WTC11 (cell line): ENCODE data around the gene PNMA8C. TPM values are rescaled to one million over a fixed set of nuclear protein-coding genes. Genes with fewer than 3 reads are reported as not detected.

Experiments used
- ATAC-seq: fragments of 200-7000 bp; cut with Tn5 transposase; 2 replicates; pipeline ENCODE4 v1.10.0; 2021; ENCODE audit warnings: mild to moderate bottlenecking, moderate library complexity
- CTCF ChIA-PET: fragments of 300-600 bp; sonication (Branson Sonifier 250); formaldehyde crosslinking; loops from one replicate; lab custom pipeline; 2021; ENCODE audit warnings: antibody characterized with exemption; lab: Charles Lee
- POLR2A ChIA-PET: fragments of 350-600 bp; sonication (Branson Sonifier 250); formaldehyde crosslinking; loops from one replicate; lab custom pipeline; 2021; ENCODE audit warnings: antibody characterized with exemption; lab: Charles Lee
- DNase-seq: peaks from one replicate; pipeline ENCODE4 v3.0.0; 2021; ENCODE audit warnings: low spot score
- H3K27ac Mint-ChIP-seq: 2 replicates; pipeline ENCODE4 v1.8.0; 2021; ENCODE audit warnings: mixed read lengths
- H3K27me3 Mint-ChIP-seq: 2 replicates; pipeline ENCODE4 v1.8.0; 2021; ENCODE audit warnings: low read depth, mild to moderate bottlenecking, moderate library complexity, mixed read lengths
- H3K36me3 Mint-ChIP-seq: 2 replicates; pipeline ENCODE4 v1.8.0; 2021; ENCODE audit warnings: mixed read lengths
- H3K4me1 Mint-ChIP-seq: 2 replicates; pipeline ENCODE4 v1.8.0; 2022; ENCODE audit warnings: mixed read lengths
- H3K4me3 Mint-ChIP-seq: 2 replicates; pipeline ENCODE4 v1.8.0; 2021; ENCODE audit warnings: mild to moderate bottlenecking, moderate library complexity, mixed read lengths
- H3K9me3 Mint-ChIP-seq: 2 replicates; pipeline ENCODE4 v1.8.0; 2021; ENCODE audit warnings: mixed read lengths
- CREB1 ChIP-seq: sonication (generic); formaldehyde crosslinking; IDR thresholded peaks from 2 replicates; pipeline ENCODE4 v1.8.0; 2023; ENCODE audit warnings: mild to moderate bottlenecking, missing genetic modification reagents
- NFYB ChIP-seq: sonication (generic); formaldehyde crosslinking; conservative IDR thresholded peaks from 2 replicates; pipeline ENCODE4 v1.8.0; 2022; ENCODE audit warnings: low read depth, missing genetic modification reagents
- NR3C1 ChIP-seq: sonication (generic); formaldehyde crosslinking; conservative IDR thresholded peaks from 2 replicates; pipeline ENCODE4 v1.8.1; 2023; ENCODE audit warnings: low read depth, mild to moderate bottlenecking, missing genetic modification reagents
- PRRX2 ChIP-seq: fragments of 250-450 bp; sonication (Bioruptor Pico); IDR thresholded peaks from 2 replicates; pipeline ENCODE4 v1.8.0; 2021; ENCODE audit warnings: mild to moderate bottlenecking
- SP1 ChIP-seq: sonication (generic); formaldehyde crosslinking; conservative IDR thresholded peaks from 2 replicates; pipeline ENCODE4 v1.8.1; 2022; ENCODE audit warnings: missing genetic modification reagents
- ZNF317 ChIP-seq: sonication (generic); formaldehyde crosslinking; IDR thresholded peaks from 2 replicates; pipeline ENCODE4 v1.8.1; 2023; ENCODE audit warnings: low read depth, mild to moderate bottlenecking, moderate library complexity, missing genetic modification reagents, borderline replicate concordance
- total RNA-seq: library from RNA; stranded (reverse); gene quantifications from 3 replicates; pipeline ENCODE4 v1.2.3, GENCODE V29; 2021
- TF ChIP-seq, protein P1 (sequence below): sonication (generic); formaldehyde crosslinking; IDR thresholded peaks from 2 replicates; pipeline ENCODE4 v1.8.1; 2023; ENCODE audit warnings: mild to moderate bottlenecking, moderate library complexity, missing genetic modification reagents
- TF ChIP-seq, protein P2 (sequence below): fragments of 250-450 bp; sonication (Bioruptor Pico); conservative IDR thresholded peaks from 2 replicates; pipeline ENCODE4 v1.9.0; 2021; ENCODE audit warnings: mild to moderate bottlenecking
- TF ChIP-seq, protein P3 (sequence below): sonication (generic); formaldehyde crosslinking; IDR thresholded peaks from 2 replicates; pipeline ENCODE4 v1.8.1; 2022; ENCODE audit warnings: mild to moderate bottlenecking, moderate library complexity, missing genetic modification reagents
- TF ChIP-seq, protein P4 (sequence below): sonication (generic); formaldehyde crosslinking; IDR thresholded peaks from 2 replicates; pipeline ENCODE4 v1.8.1; 2022; ENCODE audit warnings: low read depth, missing genetic modification reagents, borderline replicate concordance
- TF ChIP-seq, protein P5 (sequence below): sonication (generic); formaldehyde crosslinking; IDR thresholded peaks from 2 replicates; pipeline ENCODE4 v1.8.0; 2022; ENCODE audit warnings: mild to moderate bottlenecking, missing genetic modification reagents
- TF ChIP-seq, protein P6 (sequence below): sonication (generic); formaldehyde crosslinking; conservative IDR thresholded peaks from 2 replicates; pipeline ENCODE4 v1.8.1; 2023; ENCODE audit warnings: mild to moderate bottlenecking, low read depth, missing genetic modification reagents, moderate library complexity
- TF ChIP-seq, protein P7 (sequence below): sonication (generic); formaldehyde crosslinking; IDR thresholded peaks from 2 replicates; pipeline ENCODE4 v1.8.1; 2023; ENCODE audit warnings: mild to moderate bottlenecking, missing genetic modification reagents
- TF ChIP-seq, protein P8 (sequence below): fragments of 250-450 bp; sonication (Bioruptor Pico); IDR thresholded peaks from 2 replicates; pipeline ENCODE4 v1.9.0; 2021; ENCODE audit warnings: moderate library complexity, mild to moderate bottlenecking, inconsistent platforms, borderline replicate concordance

The PNMA8C gene
- total RNA-seq, 1 experiment from 2014 or later = 1.2 TPM

DNA sequence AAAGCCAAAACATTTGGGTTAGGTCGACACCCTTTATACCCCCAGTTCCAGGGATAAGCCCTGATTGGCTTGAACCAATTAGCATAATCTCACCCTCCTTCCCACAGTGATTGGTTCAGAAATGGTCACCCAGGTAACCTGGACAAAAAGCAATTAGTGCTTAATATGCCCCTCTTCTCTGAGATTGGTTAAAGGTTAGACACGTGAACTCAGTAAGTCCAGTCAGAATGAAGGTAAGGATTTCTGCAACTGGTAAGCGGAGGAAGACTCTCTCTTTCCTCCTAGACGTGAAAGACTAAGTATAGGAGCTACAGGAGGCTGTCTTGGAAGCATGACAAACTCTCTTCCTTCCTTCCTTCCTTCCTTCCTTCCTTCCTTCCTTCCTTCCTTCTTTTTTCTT, 1.3 kb upstream of the PNMA8C start:
- Mint-ChIP-seq H3K4me3 (no peak overlapping the region), H3K9me3 (no peaks in the 10 kb centered on the region), H3K36me3 (no peaks in the 10 kb centered on the region), H3K27me3 (peaks cover 47% of the 10 kb centered on the region), H3K27ac (no peak overlapping the region), H3K4me1 (peaks cover 32% of the 10 kb centered on the region)
- TF ChIP-seq SP1 (CRISPR knock-in tag) (no peak), CREB1 (no peak), ZNF317 (CRISPR knock-in tag) (no peak), NR3C1 (CRISPR knock-in tag) (no peak), PRRX2 (CRISPR knock-in tag) (no peak), NFYB (CRISPR knock-in tag) (no peak)
- TF ChIP-seq, protein P1, sequence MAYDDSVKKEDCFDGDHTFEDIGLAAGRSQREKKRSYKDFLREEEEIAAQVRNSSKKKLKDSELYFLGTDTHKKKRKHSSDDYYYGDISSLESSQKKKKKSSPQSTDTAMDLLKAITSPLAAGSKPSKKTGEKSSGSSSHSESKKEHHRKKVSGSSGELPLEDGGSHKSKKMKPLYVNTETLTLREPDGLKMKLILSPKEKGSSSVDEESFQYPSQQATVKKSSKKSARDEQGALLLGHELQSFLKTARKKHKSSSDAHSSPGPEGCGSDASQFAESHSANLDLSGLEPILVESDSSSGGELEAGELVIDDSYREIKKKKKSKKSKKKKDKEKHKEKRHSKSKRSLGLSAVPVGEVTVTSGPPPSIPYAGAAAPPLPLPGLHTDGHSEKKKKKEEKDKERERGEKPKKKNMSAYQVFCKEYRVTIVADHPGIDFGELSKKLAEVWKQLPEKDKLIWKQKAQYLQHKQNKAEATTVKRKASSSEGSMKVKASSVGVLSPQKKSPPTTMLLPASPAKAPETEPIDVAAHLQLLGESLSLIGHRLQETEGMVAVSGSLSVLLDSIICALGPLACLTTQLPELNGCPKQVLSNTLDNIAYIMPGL (CRISPR knock-in tag) = no peak
- TF ChIP-seq, protein P2, sequence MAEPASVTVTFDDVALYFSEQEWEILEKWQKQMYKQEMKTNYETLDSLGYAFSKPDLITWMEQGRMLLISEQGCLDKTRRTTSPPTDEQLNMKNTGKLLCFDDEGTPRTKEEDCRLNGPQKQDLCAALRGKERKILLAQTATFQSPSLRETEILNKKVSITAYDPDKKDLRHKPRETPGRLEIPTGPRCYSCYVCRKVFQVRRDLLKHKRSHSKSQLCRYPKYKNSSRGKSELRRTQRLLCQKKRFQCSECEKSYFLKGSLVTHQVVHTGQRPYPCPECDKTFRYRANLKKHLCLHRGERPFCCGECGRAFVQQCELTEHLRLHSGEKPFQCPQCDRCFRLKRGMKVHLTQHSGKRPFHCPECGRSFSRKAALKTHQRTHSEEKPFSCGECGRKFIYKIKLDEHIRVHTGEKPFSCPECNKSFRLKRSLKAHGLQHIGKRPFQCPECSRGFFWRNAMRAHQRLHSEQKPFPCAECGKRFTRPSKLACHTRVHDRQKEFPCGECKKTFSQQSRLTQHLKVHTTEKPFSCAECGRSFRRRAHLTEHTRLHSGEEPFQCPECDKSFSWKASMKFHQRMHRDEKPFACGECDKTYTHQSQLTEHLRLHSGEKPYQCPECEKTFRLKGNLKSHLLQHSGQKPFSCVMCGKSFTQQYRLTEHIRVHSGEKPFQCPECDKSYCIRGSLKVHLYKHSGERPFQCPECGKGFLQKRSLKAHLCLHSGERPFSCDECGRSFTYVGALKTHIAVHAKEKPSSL (CRISPR knock-in tag) = no peak
- TF ChIP-seq, protein P3, sequence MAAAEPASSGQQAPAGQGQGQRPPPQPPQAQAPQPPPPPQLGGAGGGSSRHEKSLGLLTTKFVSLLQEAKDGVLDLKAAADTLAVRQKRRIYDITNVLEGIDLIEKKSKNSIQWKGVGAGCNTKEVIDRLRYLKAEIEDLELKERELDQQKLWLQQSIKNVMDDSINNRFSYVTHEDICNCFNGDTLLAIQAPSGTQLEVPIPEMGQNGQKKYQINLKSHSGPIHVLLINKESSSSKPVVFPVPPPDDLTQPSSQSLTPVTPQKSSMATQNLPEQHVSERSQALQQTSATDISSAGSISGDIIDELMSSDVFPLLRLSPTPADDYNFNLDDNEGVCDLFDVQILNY (CRISPR knock-in tag) = no peak
- TF ChIP-seq, protein P4, sequence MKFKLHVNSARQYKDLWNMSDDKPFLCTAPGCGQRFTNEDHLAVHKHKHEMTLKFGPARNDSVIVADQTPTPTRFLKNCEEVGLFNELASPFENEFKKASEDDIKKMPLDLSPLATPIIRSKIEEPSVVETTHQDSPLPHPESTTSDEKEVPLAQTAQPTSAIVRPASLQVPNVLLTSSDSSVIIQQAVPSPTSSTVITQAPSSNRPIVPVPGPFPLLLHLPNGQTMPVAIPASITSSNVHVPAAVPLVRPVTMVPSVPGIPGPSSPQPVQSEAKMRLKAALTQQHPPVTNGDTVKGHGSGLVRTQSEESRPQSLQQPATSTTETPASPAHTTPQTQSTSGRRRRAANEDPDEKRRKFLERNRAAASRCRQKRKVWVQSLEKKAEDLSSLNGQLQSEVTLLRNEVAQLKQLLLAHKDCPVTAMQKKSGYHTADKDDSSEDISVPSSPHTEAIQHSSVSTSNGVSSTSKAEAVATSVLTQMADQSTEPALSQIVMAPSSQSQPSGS (CRISPR knock-in tag) = no peak
- TF ChIP-seq, protein P5, sequence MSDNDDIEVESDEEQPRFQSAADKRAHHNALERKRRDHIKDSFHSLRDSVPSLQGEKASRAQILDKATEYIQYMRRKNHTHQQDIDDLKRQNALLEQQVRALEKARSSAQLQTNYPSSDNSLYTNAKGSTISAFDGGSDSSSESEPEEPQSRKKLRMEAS (CRISPR knock-in tag) = no peak
- TF ChIP-seq, protein P6, sequence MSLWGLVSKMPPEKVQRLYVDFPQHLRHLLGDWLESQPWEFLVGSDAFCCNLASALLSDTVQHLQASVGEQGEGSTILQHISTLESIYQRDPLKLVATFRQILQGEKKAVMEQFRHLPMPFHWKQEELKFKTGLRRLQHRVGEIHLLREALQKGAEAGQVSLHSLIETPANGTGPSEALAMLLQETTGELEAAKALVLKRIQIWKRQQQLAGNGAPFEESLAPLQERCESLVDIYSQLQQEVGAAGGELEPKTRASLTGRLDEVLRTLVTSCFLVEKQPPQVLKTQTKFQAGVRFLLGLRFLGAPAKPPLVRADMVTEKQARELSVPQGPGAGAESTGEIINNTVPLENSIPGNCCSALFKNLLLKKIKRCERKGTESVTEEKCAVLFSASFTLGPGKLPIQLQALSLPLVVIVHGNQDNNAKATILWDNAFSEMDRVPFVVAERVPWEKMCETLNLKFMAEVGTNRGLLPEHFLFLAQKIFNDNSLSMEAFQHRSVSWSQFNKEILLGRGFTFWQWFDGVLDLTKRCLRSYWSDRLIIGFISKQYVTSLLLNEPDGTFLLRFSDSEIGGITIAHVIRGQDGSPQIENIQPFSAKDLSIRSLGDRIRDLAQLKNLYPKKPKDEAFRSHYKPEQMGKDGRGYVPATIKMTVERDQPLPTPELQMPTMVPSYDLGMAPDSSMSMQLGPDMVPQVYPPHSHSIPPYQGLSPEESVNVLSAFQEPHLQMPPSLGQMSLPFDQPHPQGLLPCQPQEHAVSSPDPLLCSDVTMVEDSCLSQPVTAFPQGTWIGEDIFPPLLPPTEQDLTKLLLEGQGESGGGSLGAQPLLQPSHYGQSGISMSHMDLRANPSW = no peak
- TF ChIP-seq, protein P7, sequence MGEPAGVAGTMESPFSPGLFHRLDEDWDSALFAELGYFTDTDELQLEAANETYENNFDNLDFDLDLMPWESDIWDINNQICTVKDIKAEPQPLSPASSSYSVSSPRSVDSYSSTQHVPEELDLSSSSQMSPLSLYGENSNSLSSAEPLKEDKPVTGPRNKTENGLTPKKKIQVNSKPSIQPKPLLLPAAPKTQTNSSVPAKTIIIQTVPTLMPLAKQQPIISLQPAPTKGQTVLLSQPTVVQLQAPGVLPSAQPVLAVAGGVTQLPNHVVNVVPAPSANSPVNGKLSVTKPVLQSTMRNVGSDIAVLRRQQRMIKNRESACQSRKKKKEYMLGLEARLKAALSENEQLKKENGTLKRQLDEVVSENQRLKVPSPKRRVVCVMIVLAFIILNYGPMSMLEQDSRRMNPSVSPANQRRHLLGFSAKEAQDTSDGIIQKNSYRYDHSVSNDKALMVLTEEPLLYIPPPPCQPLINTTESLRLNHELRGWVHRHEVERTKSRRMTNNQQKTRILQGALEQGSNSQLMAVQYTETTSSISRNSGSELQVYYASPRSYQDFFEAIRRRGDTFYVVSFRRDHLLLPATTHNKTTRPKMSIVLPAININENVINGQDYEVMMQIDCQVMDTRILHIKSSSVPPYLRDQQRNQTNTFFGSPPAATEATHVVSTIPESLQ (CRISPR knock-in tag) = no peak
- TF ChIP-seq, protein P8, sequence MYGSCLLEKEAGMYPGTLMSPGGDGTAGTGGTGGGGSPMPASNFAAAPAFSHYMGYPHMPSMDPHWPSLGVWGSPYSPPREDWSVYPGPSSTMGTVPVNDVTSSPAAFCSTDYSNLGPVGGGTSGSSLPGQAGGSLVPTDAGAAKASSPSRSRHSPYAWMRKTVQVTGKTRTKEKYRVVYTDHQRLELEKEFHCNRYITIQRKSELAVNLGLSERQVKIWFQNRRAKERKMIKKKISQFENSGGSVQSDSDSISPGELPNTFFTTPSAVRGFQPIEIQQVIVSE (CRISPR knock-in tag) = no peak
- no peak for ATAC-seq
- DNase-seq = no peak
- POLR2A ChIA-PET = no interaction called here
- CTCF ChIA-PET = interaction anchor here (0.6 to 2.8 kb wide), 2 partner anchors 24 to 83 kb away, joined by 3 to 25 read pairs; partner anchors contain the start of gene PPP5C
